HepG2 (cell line): ENCODE results near the gene SAMD13. TPM values are rescaled to one million over a fixed set of nuclear protein-coding genes. Genes with fewer than 3 reads are reported as not detected.

Source experiments
- ARNT ChIP-seq: fragments of 450-650 bp; IDR thresholded peaks from 2 replicates; pipeline ENCODE4 v1.6.1; 2017
- FLYWCH1 ChIP-seq: sonication (generic); formaldehyde crosslinking; IDR thresholded peaks from 2 replicates; pipeline ENCODE4 v1.8.1; 2023; ENCODE audit warnings: mild to moderate bottlenecking, missing genetic modification reagents
- HINFP ChIP-seq: sonication (generic); formaldehyde crosslinking; IDR thresholded peaks from 2 replicates; pipeline ENCODE4 v1.4.0; 2020; ENCODE audit warnings: low read depth, mild to moderate bottlenecking, missing genetic modification reagents
- LRRFIP1 ChIP-seq: sonication (generic); formaldehyde crosslinking; conservative IDR thresholded peaks from 2 replicates; pipeline ENCODE4 v1.4.0; 2020; ENCODE audit warnings: missing genetic modification reagents
- TSC22D2 ChIP-seq: sonication (generic); formaldehyde crosslinking; IDR thresholded peaks from 2 replicates; pipeline ENCODE4 v1.5.1; 2020; ENCODE audit warnings: missing genetic modification reagents, mild to moderate bottlenecking, borderline replicate concordance
- ZBTB1 ChIP-seq: sonication (generic); formaldehyde crosslinking; IDR thresholded peaks from 2 replicates; pipeline ENCODE4 v1.4.0; 2020; ENCODE audit warnings: missing genetic modification reagents, borderline replicate concordance
- ZMYM2 ChIP-seq: sonication (generic); formaldehyde crosslinking; IDR thresholded peaks from 2 replicates; pipeline ENCODE4 v1.8.0; 2022; ENCODE audit warnings: mild to moderate bottlenecking, missing genetic modification reagents
- ZNF7 ChIP-seq: IDR thresholded peaks from 2 replicates; pipeline ENCODE4 v1.6.1; 2016; ENCODE audit warnings: missing biosample characterization, missing genetic modification reagents
- polyA plus RNA-seq, 8 experiments: library from polyadenylated mRNA; depleted of rRNA in 3 of 8; stranded (reverse) in 7 of 8; unstranded in 1 of 8; fragments of >200 nt; fragmentation: Illumina TruSeq in 4 of 8; extraction: Trizol in 4 of 8; gene quantifications; 2 replicates each; pipeline versions ENCODE4 v1.2.1 to v1.2.3, GENCODE V29; 2011 to 2016; ENCODE audit warnings: low read depth in 4 of 8, missing spikeins in 1 of 8, mixed read lengths in 1 of 8; ENCODE audit not compliant: insufficient read depth in 1 of 8
- total RNA-seq, 5 experiments: library from RNA; depleted of rRNA; stranded (reverse); fragments of >200 nt; fragmentation: Illumina TruSeq; extraction: Trizol; gene quantifications; 2 replicates each; pipeline ENCODE4 v1.2.3, GENCODE V29; 2016; ENCODE audit warnings: low read depth in 1 of 5

SAMD13 gene
- total and polyA plus RNA-seq, 2 of the 13 experiments (the other 11 are each of a cell fraction or from before 2014, with no cell fraction given): 0.09 to 0.18 TPM

DNA sequence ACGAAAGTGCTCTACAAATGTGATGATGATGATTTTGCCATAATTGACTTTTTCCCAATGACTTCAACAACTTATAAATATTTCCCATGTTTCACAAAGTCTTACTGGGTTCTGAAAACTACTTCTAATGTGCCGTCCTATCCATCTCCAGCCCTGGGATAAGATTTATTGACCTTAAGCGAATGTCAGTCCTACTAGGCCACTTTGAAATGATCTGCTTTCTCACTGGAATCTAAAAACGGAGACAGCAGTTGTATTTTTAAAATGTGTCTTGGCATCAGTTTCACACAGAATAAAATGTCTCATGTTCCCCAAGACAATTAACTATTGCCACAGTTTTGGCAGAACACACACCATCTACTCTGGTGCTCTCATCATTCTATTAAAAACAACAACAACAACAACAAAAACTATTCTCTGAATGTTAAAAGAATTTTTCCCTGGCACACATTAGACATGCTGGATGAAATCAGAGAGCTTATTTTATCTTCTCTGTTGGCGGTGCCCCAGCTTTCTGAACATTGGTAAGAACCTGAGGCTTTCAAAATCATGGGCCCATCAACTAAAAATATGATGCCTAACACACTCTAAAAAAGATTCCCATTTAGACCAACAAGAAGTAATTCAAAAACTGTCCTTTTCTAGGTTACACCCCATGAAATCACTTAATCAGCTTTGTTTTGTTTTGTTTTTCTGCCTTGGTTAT, 73.6 kb downstream of the SAMD13 start (continued):
- TF ChIP-seq ZBTB1 (CRISPR knock-in tag): no peak
- no peak for TF ChIP-seq TSC22D2 (CRISPR knock-in tag)
- TF ChIP-seq LRRFIP1: no peak
- no peak for TF ChIP-seq HINFP (CRISPR knock-in tag)
- no peak for TF ChIP-seq ZMYM2 (CRISPR knock-in tag)
- no peak for TF ChIP-seq ZNF7 (CRISPR knock-in tag)
- no peak for TF ChIP-seq FLYWCH1 (CRISPR knock-in tag)
- no peak for TF ChIP-seq ARNT
